Measurements from ENCODE around the gene MCIDAS.

- TF ChIP-seq POLR2A (IDR thresholded peaks at IDR 0.05): no peak
- no peak for TF ChIP-seq CTCF (IDR thresholded peaks at IDR 0.05)
Observed at GRCh38 chr5:55241746-55242145, 14.6 kb upstream of the MCIDAS start.
